DND-41 (cell line): ENCODE measurements around the gene MBOAT1.

ENCODE experiments used
- ATAC-seq: fragments of 200-7000 bp; cut with Tn5 transposase; 3 replicates; pipeline ENCODE4 v1.9.1; 2021; ENCODE audit warnings: low read depth; ENCODE audit not compliant: insufficient read depth
- DNase-seq: peaks from one replicate; pipeline ENCODE4 v3.0.0-alpha.2; 2020
- H2AFZ ChIP-seq: 2 replicates; pipeline ENCODE4 v1.6.0; 2012; ENCODE audit warnings: low read depth, low read length
- H3K27ac ChIP-seq: 2 replicates; pipeline ENCODE4 v1.5.1; 2012; ENCODE audit warnings: low read length, inconsistent platforms
- H3K27me3 ChIP-seq: fragments of 200-600 bp; sonication (generic); 2 replicates; pipeline ENCODE4 v1.6.0; 2012; ENCODE audit warnings: low read length, mild to moderate bottlenecking, inconsistent platforms; ENCODE audit not compliant: insufficient read depth, poor library complexity
- H3K36me3 ChIP-seq: 2 replicates; pipeline ENCODE4 v1.5.1; 2012; ENCODE audit warnings: low read length, inconsistent platforms; ENCODE audit not compliant: insufficient read depth
- H3K4me1 ChIP-seq: 2 replicates; pipeline ENCODE4 v1.5.1; 2012; ENCODE audit warnings: mild to moderate bottlenecking, low read length; ENCODE audit not compliant: insufficient read depth
- H3K4me2 ChIP-seq: 2 replicates; pipeline ENCODE4 v1.6.0; 2012; ENCODE audit warnings: mild to moderate bottlenecking, moderate library complexity, low read length, inconsistent platforms; ENCODE audit not compliant: insufficient read depth
- H3K4me3 ChIP-seq, 2 experiments: fragments of 200-600 bp in 1 of 2; shearing (Covaris generic) in 1 of 2; 2 replicates each; pipeline ENCODE4 v1.5.1; 2012 to 2016; ENCODE audit warnings: inconsistent platforms in 2 of 2, low read length in 2 of 2, mild to moderate bottlenecking in 2 of 2, low read depth in 1 of 2, moderate library complexity in 1 of 2
- H3K79me2 ChIP-seq: 2 replicates; pipeline ENCODE4 v1.6.0; 2012; ENCODE audit warnings: low read length, inconsistent platforms; ENCODE audit not compliant: insufficient read depth
- H3K9ac ChIP-seq: 2 replicates; pipeline ENCODE4 v1.6.0; 2012; ENCODE audit warnings: low read depth, mild to moderate bottlenecking, inconsistent platforms, low read length, moderate library complexity
- H3K9me3 ChIP-seq: 2 replicates; pipeline ENCODE4 v1.5.1; 2012; ENCODE audit warnings: low read length, moderate library complexity, mild to moderate bottlenecking, inconsistent platforms; ENCODE audit not compliant: insufficient read depth, severe bottlenecking
- H4K20me1 ChIP-seq: 2 replicates; pipeline ENCODE4 v1.6.0; 2012; ENCODE audit warnings: low read length; ENCODE audit not compliant: insufficient read depth
- CTCF ChIP-seq: IDR thresholded peaks from 2 replicates; pipeline ENCODE4 v1.5.1; 2012; ENCODE audit warnings: borderline replicate concordance, low read length, moderate library complexity, mild to moderate bottlenecking; ENCODE audit not compliant: poor library complexity, severe bottlenecking; ENCODE audit errors: extremely low read depth
- EZH2 ChIP-seq: IDR thresholded peaks from 3 replicates; pipeline ENCODE4 v1.6.1; 2012; ENCODE audit warnings: borderline replicate concordance, low read depth, mild to moderate bottlenecking, moderate library complexity, low read length, inconsistent platforms; ENCODE audit not compliant: severe bottlenecking

The MBOAT1 gene

GRCh38 chr6:20243288-20243687 is 31.0 kb upstream of the MBOAT1 start:
- Histone ChIP-seq H3K36me3 (no peaks in the 10 kb centered on the region), H3K79me2 (no peaks in the 10 kb centered on the region), H2AFZ (no peak overlapping the region), H3K27ac (no peak overlapping the region), H3K9ac (no peak overlapping the region), H3K27me3 (no peaks in the 10 kb centered on the region), H3K4me1 (no peaks in the 10 kb centered on the region), H3K4me2 (no peak overlapping the region), H4K20me1 (no peaks in the 10 kb centered on the region), H3K9me3 (no peaks in the 10 kb centered on the region), H3K4me3 (no peak overlapping the region)
- ATAC-seq (no peak), DNase-seq (no peak)
- TF ChIP-seq EZH2 (no peak), CTCF (no peak)

- H3K4me3 ChIP-seq, result no peak overlapping the region
- no peak overlapping the region for H2AFZ ChIP-seq
- H3K79me2 ChIP-seq, result no peaks in the 10 kb centered on the region
- H3K4me2 ChIP-seq, result no peak overlapping the region
- no peak overlapping the region for H3K27ac ChIP-seq
- H3K36me3 ChIP-seq, result no peaks in the 10 kb centered on the region
- TF ChIP-seq CTCF (no peak), EZH2 (no peak)
- H3K4me1 ChIP-seq, result no peaks in the 10 kb centered on the region
- DNase-seq (no peak), ATAC-seq (no peak)
- H3K9ac ChIP-seq, result no peak overlapping the region
- H4K20me1 ChIP-seq, result no peaks in the 10 kb centered on the region
- no peaks in the 10 kb centered on the region for H3K27me3 ChIP-seq
- H3K9me3 ChIP-seq, result no peaks in the 10 kb centered on the region
These were observed 30.1 kb upstream of the MBOAT1 start for GRCh38 chr6:20242397-20242796.

- H3K36me3 ChIP-seq, result no peaks in the 10 kb centered on the region
- ATAC-seq, result no peak
These were observed 28.8 kb upstream of the MBOAT1 start for GRCh38 chr6:20241102-20241501.

More at GRCh38 chr6:20241102-20241501, 28.8 kb upstream of the MBOAT1 start:
- no peaks in the 10 kb centered on the region for H3K79me2 ChIP-seq
- no peaks in the 10 kb centered on the region for H3K27me3 ChIP-seq
- H3K4me1 ChIP-seq, result no peaks in the 10 kb centered on the region
- TF ChIP-seq EZH2, result no peak
- TF ChIP-seq CTCF, result no peak
- no peak overlapping the region for H2AFZ ChIP-seq
- no peaks in the 10 kb centered on the region for H3K9me3 ChIP-seq
- no peak overlapping the region for H3K27ac ChIP-seq
- no peak for DNase-seq
- no peak overlapping the region for H3K9ac ChIP-seq
- no peak overlapping the region for H3K4me2 ChIP-seq
- H3K4me3 ChIP-seq, result no peak overlapping the region
- H4K20me1 ChIP-seq, result no peaks in the 10 kb centered on the region
